Kidney epithelial cell (primary cell): ENCODE results near the gene NTM. TPM values are rescaled to one million over a fixed set of nuclear protein-coding genes. Genes with fewer than 3 reads are reported as not detected.
"Not testable (repeated sequence)": the region's sequence is repeated elsewhere in the genome, so short reads cannot be mapped to it uniquely, and the experiment has no call there.

Experiments used
- DNase-seq: peaks from one replicate; pipeline ENCODE4 v3.0.0-alpha.2; 2010; ENCODE audit warnings: low read depth
- H3K27me3 ChIP-seq: 2 replicates; pipeline ENCODE4 v1.6.0; 2011; ENCODE audit warnings: low read length; ENCODE audit not compliant: control insufficient read depth, insufficient read depth
- H3K36me3 ChIP-seq: 2 replicates; pipeline ENCODE4 v1.5.1; 2011; ENCODE audit warnings: low read length; ENCODE audit not compliant: control insufficient read depth, insufficient read depth
- H3K4me3 ChIP-seq: 2 replicates; pipeline ENCODE4 v1.5.1; 2011; ENCODE audit warnings: low read depth, mild to moderate bottlenecking, control low read depth, low read length
- total RNA-seq: library from RNA; depleted of rRNA; stranded (reverse); fragments of >200 nt; gene quantifications from 2 replicates; pipeline ENCODE4 v1.2.3, GENCODE V29; 2015
- TF ChIP-seq, protein P1 (sequence below): IDR thresholded peaks from 2 replicates; pipeline ENCODE4 v1.5.1; 2011; ENCODE audit warnings: mild to moderate bottlenecking, moderate library complexity, low read length, control low read depth, inconsistent platforms; ENCODE audit not compliant: insufficient read depth, poor library complexity, severe bottlenecking

Gene NTM
- total RNA-seq, 1 donor from 2014 or later = 111 TPM

DNA sequence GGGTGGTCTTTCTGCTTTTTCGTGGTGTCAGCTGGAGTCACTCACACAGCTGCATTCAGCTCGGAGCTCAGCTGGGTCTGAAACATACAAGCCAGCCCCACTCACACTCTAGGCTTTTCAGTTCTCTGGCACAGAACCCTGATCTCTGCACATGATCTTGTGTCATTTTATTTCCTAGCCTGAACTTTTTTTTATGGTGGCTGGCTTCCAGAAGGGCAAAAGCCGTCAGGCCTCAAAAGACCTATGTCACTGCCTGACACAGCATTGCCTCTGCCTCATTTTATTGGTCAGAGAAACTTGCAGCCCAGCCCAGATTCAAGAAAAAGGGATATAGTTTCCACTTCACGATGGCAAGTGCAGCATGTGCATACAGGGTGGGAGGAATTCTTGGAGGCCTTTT lies 117.8 kb downstream of the NTM start:
- Histone ChIP-seq H3K4me3 (no peak overlapping the region), H3K27me3 (no peaks in the 10 kb centered on the region), H3K36me3 (no peaks in the 10 kb centered on the region)
- no peak for DNase-seq
- TF ChIP-seq, protein P1, sequence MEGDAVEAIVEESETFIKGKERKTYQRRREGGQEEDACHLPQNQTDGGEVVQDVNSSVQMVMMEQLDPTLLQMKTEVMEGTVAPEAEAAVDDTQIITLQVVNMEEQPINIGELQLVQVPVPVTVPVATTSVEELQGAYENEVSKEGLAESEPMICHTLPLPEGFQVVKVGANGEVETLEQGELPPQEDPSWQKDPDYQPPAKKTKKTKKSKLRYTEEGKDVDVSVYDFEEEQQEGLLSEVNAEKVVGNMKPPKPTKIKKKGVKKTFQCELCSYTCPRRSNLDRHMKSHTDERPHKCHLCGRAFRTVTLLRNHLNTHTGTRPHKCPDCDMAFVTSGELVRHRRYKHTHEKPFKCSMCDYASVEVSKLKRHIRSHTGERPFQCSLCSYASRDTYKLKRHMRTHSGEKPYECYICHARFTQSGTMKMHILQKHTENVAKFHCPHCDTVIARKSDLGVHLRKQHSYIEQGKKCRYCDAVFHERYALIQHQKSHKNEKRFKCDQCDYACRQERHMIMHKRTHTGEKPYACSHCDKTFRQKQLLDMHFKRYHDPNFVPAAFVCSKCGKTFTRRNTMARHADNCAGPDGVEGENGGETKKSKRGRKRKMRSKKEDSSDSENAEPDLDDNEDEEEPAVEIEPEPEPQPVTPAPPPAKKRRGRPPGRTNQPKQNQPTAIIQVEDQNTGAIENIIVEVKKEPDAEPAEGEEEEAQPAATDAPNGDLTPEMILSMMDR = no peak

DNA sequence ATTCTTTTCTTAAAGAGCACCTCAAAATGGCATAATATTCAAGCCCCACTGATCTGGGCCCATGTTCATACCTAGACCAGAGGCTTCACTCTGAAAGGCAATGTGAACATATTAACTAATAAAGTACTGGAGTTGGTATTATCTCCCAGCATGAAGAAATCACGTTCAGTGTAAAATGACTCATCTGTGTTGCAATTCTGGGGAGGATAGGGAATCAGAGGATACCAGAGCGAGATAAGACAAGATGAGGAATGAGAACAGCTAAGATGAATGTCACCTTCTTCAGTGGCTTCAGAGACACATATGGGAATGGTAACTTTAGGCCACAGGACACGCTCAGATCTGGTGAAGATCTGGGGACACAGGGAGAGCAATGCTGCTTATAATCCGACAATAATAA lies 121.1 kb downstream of the NTM start:
- Histone ChIP-seq H3K36me3 (no peaks in the 10 kb centered on the region), H3K4me3 (no peak overlapping the region), H3K27me3 (no peaks in the 10 kb centered on the region)
- DNase-seq = no peak
- TF ChIP-seq, protein P1 = no peak

DNA sequence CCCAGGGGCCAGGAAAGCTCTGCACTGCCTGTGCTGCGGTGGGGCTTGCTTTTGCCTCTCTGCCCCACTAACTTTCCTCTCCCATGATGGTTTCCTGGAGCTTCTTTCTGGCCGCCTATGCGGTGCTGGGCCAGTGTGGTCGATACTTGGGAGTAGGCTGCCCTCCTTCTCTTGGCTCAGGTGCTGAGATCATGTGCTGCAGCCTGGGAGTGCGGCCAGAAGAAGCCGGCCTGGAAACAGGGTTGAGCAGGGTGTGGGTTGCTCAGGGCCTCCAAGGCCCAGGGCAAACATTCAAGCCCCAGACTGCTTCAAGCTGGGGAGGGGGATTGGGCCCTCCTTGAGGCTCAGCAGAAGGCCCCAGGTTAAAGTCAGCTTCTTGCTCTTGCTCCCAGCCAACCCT lies 125.0 kb downstream of the NTM start:
- DNase-seq = no peak
- Histone ChIP-seq H3K36me3 (no peaks in the 10 kb centered on the region), H3K27me3 (no peaks in the 10 kb centered on the region), H3K4me3 (no peak overlapping the region)
- TF ChIP-seq, protein P1 = no peak

DNA sequence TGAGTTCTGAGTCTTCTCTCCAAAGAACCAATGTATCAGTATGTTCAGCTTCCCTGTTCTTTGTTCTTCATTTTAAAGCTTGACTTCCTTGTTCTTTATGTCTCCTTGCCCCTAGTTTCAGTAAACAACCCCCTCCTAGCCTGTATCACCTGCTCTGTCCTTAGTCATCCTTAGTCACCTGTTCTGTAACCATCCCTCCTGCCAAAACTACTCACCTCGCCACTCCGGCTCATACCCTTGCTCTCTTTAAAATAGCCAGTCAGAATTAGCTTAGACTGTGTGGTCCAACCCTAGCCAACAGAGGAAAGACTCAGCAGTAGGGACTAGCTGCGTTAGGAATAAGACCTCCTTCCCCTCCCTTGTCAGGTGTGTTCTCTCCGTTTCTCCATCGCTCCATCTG lies 127.3 kb downstream of the NTM start:
- not testable (repeated sequence) for H3K4me3 ChIP-seq, DNase-seq, H3K27me3 ChIP-seq

DNA sequence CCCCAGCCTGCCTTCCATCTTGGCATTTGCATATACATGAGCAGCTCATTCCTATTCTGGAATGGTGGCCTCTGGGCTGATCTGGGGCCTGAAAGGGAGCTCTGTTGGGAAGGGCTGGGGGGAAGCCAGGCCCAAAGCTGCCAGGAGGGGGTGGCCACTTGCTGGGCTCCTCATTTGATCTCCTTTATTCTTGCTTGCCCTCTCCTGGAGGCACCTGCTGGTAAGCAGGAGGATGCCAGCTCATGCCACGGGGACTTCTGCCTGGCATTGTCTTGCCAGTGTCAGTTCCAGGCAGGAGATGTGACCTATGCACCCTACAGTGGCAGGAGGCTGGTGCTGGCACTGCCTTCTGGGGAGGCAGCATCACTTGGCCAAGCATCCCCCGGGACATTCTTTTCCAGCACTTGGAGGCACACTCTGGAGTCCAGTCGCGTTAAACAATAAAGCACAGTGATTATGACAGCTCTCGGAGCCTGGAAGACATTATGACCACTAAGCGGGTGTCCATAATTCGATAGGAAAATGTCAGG lies 128.3 kb downstream of the NTM start:
- DNase-seq = no peak
- H3K27me3 ChIP-seq = no peaks in the 10 kb centered on the region
- H3K36me3 ChIP-seq = no peaks in the 10 kb centered on the region
- no peak overlapping the region for H3K4me3 ChIP-seq
- TF ChIP-seq, protein P1 = no peak

More for the DNA sequence above, 127.3 kb downstream of the NTM start:
- H3K36me3 ChIP-seq = not testable (repeated sequence)

DNA sequence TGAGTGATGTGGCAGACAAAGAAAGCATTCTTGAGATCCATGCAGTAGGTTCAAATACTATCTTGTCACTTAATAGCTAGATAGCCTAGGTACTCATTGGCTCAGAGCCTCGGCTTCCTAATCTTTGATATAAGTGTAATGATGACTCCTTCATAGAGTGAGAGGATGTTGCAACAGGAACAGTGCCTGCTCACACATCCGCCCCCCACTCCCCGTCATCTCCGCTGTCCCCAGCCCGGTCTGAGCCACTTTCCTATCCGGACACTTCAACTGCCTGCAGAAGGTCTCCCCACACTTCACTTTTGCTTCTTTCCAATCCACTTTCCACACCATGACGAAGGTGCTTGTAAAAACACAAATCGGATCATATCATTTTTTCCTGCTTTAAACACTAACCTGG lies 128.8 kb downstream of the NTM start:
- DNase-seq = no peak
- H3K36me3 ChIP-seq = no peaks in the 10 kb centered on the region
- no peaks in the 10 kb centered on the region for H3K27me3 ChIP-seq
- TF ChIP-seq, protein P1 = no peak
- no peak overlapping the region for H3K4me3 ChIP-seq
